Measurements from ENCODE around the gene SMAP1.

SMAP1 gene

GRCh38 chr6:70905742-70906141 is 238.1 kb downstream of the SMAP1 start:
- Mint-ChIP-seq H3K9me3 (no peaks in the 10 kb centered on the region), H3K4me3 (no peak overlapping the region), H3K4me1 (ENCODE audit: low read depth) (no peaks in the 10 kb centered on the region), H3K27me3 (peaks cover 16% of the 10 kb centered on the region), H3K36me3 (ENCODE audit: low read depth) (no peaks in the 10 kb centered on the region), H3K27ac (no peak overlapping the region)
